HG03097 (cell line): ENCODE results near the gene ARFGEF3.

Experiments used
- ATAC-seq: cut with Tn5 transposase; IDR thresholded peaks from one replicate; pipeline ENCODE4 v1.9.1; 2021; ENCODE audit not compliant: unreplicated experiment, low FRiP score

The ARFGEF3 gene

GRCh38 chr6:138387577-138388368 lies 226.0 kb downstream of the ARFGEF3 start:
- no peak for ATAC-seq

GRCh38 chr6:138389551-138389950 lies 227.8 kb downstream of the ARFGEF3 start:
- ATAC-seq = no peak
